Loucy (cell line): ENCODE results near the gene HYCC1.

Source experiments
- H2AFZ ChIP-seq: fragments of 200-600 bp; sonication (generic); 2 replicates; pipeline ENCODE4 v1.6.0; 2016; ENCODE audit warnings: antibody characterized with exemption, mild to moderate bottlenecking, low read length, moderate library complexity
- H3F3A ChIP-seq: fragments of 200-600 bp; 2 replicates; pipeline ENCODE4 v1.6.0; 2016; ENCODE audit warnings: antibody characterized with exemption, low read depth, mild to moderate bottlenecking
- H3K27me3 ChIP-seq: fragments of 200-600 bp; sonication (generic); 2 replicates; pipeline ENCODE4 v1.6.1; 2014; ENCODE audit warnings: low read length, mild to moderate bottlenecking; ENCODE audit not compliant: insufficient read depth, poor library complexity, severe bottlenecking
- H3K36me3 ChIP-seq: fragments of 200-600 bp; sonication (generic); 2 replicates; pipeline ENCODE4 v1.6.1; 2016; ENCODE audit warnings: low read length; ENCODE audit not compliant: insufficient read depth
- H3K4me1 ChIP-seq: fragments of 200-600 bp; sonication (generic); 2 replicates; pipeline ENCODE4 v1.5.1; 2014; ENCODE audit warnings: low read length, mild to moderate bottlenecking; ENCODE audit not compliant: insufficient read depth, poor library complexity, severe bottlenecking
- H3K4me2 ChIP-seq: fragments of 200-600 bp; sonication (generic); 2 replicates; pipeline ENCODE4 v1.6.0; 2014; ENCODE audit warnings: antibody characterized with exemption, low read length, low read depth, mild to moderate bottlenecking; ENCODE audit not compliant: poor library complexity, severe bottlenecking
- H3K4me3 ChIP-seq: fragments of 200-600 bp; sonication (generic); 2 replicates; pipeline ENCODE4 v1.5.1; 2014; ENCODE audit warnings: low read length, mild to moderate bottlenecking, mixed read lengths; ENCODE audit not compliant: poor library complexity, severe bottlenecking
- H3K79me2 ChIP-seq: fragments of 200-600 bp; sonication (generic); 2 replicates; pipeline ENCODE4 v1.6.1; 2014; ENCODE audit warnings: low read length; ENCODE audit not compliant: insufficient read depth
- H3K9ac ChIP-seq: fragments of 200-600 bp; sonication (generic); 2 replicates; pipeline ENCODE4 v1.6.0; 2014; ENCODE audit warnings: mild to moderate bottlenecking, low read depth, low read length, moderate library complexity; ENCODE audit not compliant: poor library complexity, severe bottlenecking
- H3K9me2 ChIP-seq: fragments of 200-600 bp; sonication (generic); replicated peaks from 2 replicates; pipeline ENCODE4 v1.6.1; 2016; ENCODE audit warnings: low read depth, low read length, mixed read lengths
- H3K9me3 ChIP-seq: fragments of 200-600 bp; sonication (generic); 2 replicates; pipeline ENCODE4 v1.6.1; 2014; ENCODE audit warnings: mild to moderate bottlenecking, antibody characterized with exemption, low read length, low read depth; ENCODE audit not compliant: insufficient read depth
- H4K20me1 ChIP-seq: fragments of 200-600 bp; sonication (generic); 2 replicates; pipeline ENCODE4 v1.6.0; 2014; ENCODE audit warnings: antibody characterized with exemption, low read length, mild to moderate bottlenecking; ENCODE audit not compliant: insufficient read depth, poor library complexity, severe bottlenecking
- EZH2phosphoT487 ChIP-seq: fragments of 200-600 bp; IDR thresholded peaks from 2 replicates; pipeline ENCODE4 v1.6.1; 2018; ENCODE audit warnings: antibody characterized with exemption, mild to moderate bottlenecking, moderate library complexity, borderline replicate concordance
- TF ChIP-seq, protein P1 (sequence below): fragments of 200-600 bp; sonication (generic); conservative IDR thresholded peaks from 2 replicates; pipeline ENCODE4 v1.5.1; 2014; ENCODE audit warnings: mild to moderate bottlenecking, antibody characterized with exemption, low read length

The HYCC1 gene

DNA sequence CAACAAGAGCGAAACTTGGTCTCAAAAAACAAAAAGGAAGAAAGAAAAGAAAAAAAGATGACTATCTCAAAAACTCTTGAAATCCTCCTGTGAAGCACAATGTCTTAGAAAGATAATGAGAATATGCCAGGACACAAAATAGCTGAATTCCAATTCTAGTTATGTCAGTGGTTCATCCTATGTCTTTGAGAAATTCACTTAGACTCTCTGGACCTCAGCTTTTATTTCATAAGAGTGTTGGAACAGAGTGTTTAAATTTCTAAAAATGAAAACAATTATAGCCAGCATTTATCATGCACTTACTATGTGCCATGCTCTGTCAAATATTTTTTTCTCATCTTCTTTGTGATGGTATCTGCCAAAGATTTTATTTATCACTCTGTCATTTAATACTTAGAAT is 13.3 kb upstream of the HYCC1 start:
- Histone ChIP-seq H3K9me2 (no peaks in the 10 kb centered on the region), H3K27me3 (peaks cover 4% of the 10 kb centered on the region), H3K79me2 (no peaks in the 10 kb centered on the region), H3K36me3 (no peaks in the 10 kb centered on the region), H3K9ac (no peak overlapping the region), H2AFZ (no peak overlapping the region), H3K4me3 (no peak overlapping the region), H4K20me1 (no peaks in the 10 kb centered on the region), H3K4me2 (no peak overlapping the region), H3K4me1 (no peaks in the 10 kb centered on the region), H3K9me3 (no peaks in the 10 kb centered on the region), H3F3A (no peaks in the 10 kb centered on the region)
- TF ChIP-seq, protein P1, sequence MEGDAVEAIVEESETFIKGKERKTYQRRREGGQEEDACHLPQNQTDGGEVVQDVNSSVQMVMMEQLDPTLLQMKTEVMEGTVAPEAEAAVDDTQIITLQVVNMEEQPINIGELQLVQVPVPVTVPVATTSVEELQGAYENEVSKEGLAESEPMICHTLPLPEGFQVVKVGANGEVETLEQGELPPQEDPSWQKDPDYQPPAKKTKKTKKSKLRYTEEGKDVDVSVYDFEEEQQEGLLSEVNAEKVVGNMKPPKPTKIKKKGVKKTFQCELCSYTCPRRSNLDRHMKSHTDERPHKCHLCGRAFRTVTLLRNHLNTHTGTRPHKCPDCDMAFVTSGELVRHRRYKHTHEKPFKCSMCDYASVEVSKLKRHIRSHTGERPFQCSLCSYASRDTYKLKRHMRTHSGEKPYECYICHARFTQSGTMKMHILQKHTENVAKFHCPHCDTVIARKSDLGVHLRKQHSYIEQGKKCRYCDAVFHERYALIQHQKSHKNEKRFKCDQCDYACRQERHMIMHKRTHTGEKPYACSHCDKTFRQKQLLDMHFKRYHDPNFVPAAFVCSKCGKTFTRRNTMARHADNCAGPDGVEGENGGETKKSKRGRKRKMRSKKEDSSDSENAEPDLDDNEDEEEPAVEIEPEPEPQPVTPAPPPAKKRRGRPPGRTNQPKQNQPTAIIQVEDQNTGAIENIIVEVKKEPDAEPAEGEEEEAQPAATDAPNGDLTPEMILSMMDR: no peak
- no peak for TF ChIP-seq EZH2phosphoT487

DNA sequence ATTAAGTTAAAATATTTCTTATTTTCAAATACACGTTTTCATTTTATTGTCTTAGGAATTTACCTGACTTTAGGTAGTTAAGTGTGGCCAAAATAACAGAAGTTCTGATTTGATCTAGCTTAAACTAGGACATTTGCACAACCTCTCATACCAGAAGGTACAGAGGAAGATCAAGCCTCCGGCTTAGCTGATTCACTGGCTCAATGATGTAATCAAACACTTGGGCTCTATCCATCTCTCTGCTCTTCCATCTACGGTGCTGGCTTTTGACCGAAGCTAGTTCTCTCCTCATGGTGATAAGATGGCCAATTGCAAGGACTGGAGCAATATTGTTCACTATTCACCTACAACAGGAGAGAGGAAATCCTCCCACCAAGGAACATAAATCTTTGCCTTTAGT is 12.2 kb upstream of the HYCC1 start:
- no peaks in the 10 kb centered on the region for H3K9me2 ChIP-seq
- H3K79me2 ChIP-seq: no peaks in the 10 kb centered on the region
- no peaks in the 10 kb centered on the region for H3K9me3 ChIP-seq
- H3F3A ChIP-seq: no peaks in the 10 kb centered on the region
- H3K4me3 ChIP-seq: no peak overlapping the region
- no peak overlapping the region for H2AFZ ChIP-seq
- TF ChIP-seq EZH2phosphoT487: no peak
- TF ChIP-seq, protein P1: no peak
- H4K20me1 ChIP-seq: no peaks in the 10 kb centered on the region
- no peaks in the 10 kb centered on the region for H3K4me1 ChIP-seq
- no peak overlapping the region for H3K9ac ChIP-seq
- H3K4me2 ChIP-seq: no peak overlapping the region
- H3K27me3 ChIP-seq: peaks cover 4% of the 10 kb centered on the region
- H3K36me3 ChIP-seq: no peaks in the 10 kb centered on the region

DNA sequence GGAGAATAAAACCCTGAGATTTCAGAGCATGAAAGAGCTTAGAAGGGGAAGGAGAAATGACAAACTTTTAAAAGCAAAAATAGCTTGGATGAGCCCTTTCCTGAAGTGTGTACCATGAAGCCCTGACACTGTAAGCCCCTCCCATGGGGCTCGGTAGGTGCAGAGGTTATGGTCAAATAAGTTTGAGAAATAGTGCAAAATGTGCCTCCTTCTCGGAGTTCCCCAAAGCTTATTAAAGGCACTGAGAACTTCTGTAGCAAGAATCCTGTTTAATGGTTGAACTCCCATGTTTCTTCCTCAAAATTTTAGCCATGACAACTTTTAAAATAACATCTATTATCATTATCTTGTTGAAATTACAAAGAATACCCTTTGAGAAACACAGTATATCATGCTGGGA is 10.5 kb upstream of the HYCC1 start:
- Histone ChIP-seq H2AFZ (no peak overlapping the region), H3K79me2 (no peaks in the 10 kb centered on the region), H4K20me1 (no peaks in the 10 kb centered on the region), H3K9me2 (no peaks in the 10 kb centered on the region), H3K4me2 (no peak overlapping the region), H3K9me3 (no peaks in the 10 kb centered on the region), H3K9ac (no peak overlapping the region), H3K4me1 (no peaks in the 10 kb centered on the region), H3F3A (no peaks in the 10 kb centered on the region), H3K4me3 (no peak overlapping the region), H3K27me3 (peaks cover 4% of the 10 kb centered on the region), H3K36me3 (no peaks in the 10 kb centered on the region)
- no peak for TF ChIP-seq EZH2phosphoT487
- TF ChIP-seq, protein P1: no peak
